Activated CD4-positive, CD25-positive, alpha-beta regulatory T cell treated with anti-CD3 and anti-CD28 coated beads, Interleukin-2, amount 50 U/mL, for 72 hours (primary cell): ENCODE results near the gene TLR8.
"Not testable (repeated sequence)": the region's sequence is repeated elsewhere in the genome, so short reads cannot be mapped to it uniquely, and the experiment has no call there.

ENCODE experiments used
- DNase-seq: peaks from one replicate; pipeline ENCODE4 v3.0.0; 2021

Gene TLR8

GRCh38 chrX:12899506-12899905 lies 6.9 kb upstream of the TLR8 start:
- no peak for DNase-seq

DNA sequence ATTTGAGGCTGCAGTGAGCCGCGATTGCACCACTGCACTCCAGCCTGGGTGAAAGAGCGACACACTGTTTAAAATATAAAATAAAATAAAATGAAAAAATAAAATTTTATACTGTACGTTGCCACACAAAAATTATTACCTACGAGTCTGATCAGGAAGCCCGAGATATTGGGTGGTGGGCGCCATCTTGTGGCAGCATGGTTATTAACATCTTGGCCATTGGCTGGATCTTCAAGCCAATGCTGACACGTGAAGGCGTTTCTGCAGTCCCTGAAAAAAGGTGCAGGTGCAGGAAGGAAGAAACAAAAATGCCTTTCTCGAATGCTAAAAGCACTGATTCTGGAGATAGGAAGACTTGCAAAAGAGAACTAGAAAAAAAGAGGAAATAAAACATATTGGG lies 4.9 kb upstream of the TLR8 start:
- peak; percentile 69 for DNase-seq

- DNase-seq: no peak
Observed at GRCh38 chrX:12903646-12904045, 2.8 kb upstream of the TLR8 start.

GRCh38 chrX:12910423-12911121 lies 4.2 kb downstream of the TLR8 start:
- DNase-seq: no peak

- DNase-seq: no peak
Observed at GRCh38 chrX:12911122-12911470, 4.7 kb downstream of the TLR8 start.

DNA sequence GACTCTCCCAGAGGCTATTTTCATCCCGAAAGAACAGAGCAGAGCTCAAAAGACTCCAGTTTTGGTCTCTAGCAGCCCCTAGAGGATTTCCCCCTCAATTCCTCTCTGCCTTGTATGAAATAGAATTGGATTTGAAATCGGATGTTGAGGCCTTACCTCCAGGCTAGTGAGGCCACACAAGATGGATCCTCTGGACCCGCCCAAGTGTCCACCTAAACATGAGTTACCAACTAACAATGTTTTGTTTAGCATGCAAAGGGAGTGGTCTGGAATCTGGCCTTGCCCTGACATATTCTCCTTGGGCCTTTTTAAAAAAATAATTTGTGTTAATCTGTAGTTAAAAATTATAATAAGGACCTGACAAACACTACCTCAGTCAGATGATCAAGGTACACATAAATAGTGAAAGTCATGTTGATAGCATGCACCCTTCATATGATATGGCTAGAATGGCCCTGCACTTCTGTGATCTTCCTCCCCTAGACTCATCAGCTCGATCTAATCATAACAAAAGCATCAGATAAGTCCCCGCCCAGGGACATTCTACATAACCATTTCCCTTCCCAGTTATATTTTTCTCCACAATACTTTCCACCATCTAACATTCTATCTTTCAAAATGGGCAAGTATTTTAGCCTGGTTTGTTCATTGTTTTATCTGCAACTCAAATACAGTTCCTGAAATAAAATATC lies 6.5 kb downstream of the TLR8 start:
- no peak for DNase-seq

- DNase-seq: no peak
Observed at GRCh38 chrX:12917753-12918152, 11.3 kb downstream of the TLR8 start.

GRCh38 chrX:12919051-12919450 lies 12.6 kb downstream of the TLR8 start:
- DNase-seq: no peak

- no peak for DNase-seq
Observed at GRCh38 chrX:12919620-12920019, 13.2 kb downstream of the TLR8 start.

- DNase-seq: no peak
Observed at GRCh38 chrX:12920990-12921389, 14.6 kb downstream of the TLR8 start.

GRCh38 chrX:12921886-12922598 lies 15.6 kb downstream of the TLR8 start:
- no peak for DNase-seq

DNA sequence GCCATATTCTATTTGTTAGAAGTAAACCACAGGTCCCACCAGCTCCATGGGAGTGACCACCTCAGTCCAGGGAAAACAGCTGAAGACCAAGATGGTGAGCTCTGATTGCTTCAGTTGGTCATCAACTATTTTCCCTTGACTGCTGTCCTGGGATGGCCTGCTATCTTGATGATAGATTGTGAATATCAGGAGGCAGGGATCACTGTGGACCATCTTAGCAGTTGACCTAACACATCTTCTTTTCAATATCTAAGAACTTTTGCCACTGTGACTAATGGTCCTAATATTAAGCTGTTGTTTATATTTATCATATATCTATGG lies 16.1 kb downstream of the TLR8 start:
- DNase-seq: no peak

GRCh38 chrX:12929701-12930100 lies 23.3 kb downstream of the TLR8 start:
- DNase-seq: no peak

DNA sequence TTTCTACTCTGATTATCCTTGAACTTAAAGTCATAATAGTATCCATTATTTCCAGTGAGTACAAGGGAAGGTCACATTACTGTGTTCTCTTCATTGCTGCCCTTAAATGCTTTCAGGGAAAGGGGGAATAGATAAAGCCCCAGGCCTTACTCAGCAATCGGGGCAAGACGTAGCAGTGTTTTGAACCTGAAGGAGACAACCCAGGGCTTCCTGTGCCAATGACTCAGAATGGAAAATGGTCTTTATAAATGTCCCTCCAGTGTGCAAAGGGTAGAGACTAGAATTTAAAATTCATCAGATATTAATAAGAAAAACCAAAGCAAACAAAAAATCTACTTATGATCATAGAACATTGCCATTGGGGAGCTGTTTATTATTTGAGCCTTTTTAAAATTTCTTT lies 23.7 kb downstream of the TLR8 start:
- no peak for DNase-seq

GRCh38 chrX:12932244-12932643 lies 25.8 kb downstream of the TLR8 start:
- DNase-seq: no peak

GRCh38 chrX:12934850-12935249 lies 28.4 kb downstream of the TLR8 start:
- no peak for DNase-seq

DNA sequence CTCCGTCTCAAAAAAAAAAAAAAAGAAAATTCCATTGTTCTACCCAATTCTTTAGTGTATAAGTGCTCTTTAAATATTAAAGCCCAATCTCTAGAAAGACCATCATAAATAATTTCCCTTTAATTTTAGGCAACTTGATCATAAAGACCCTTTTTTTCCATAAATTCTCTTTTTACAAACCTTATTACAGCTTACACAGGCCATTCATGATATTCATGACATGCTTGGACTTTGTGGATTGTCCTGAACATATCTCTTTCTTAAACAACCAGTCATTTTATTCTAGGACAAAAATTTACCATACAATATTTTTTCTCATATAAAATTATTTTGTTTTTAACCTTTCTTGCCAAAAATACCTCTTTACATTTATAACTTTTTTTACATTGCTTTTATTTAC lies 30.5 kb downstream of the TLR8 start:
- DNase-seq: no peak

- DNase-seq: not testable (repeated sequence)
Observed at GRCh38 chrX:12940471-12940870, 34.1 kb downstream of the TLR8 start.

- not testable (repeated sequence) for DNase-seq
Observed at GRCh38 chrX:12943592-12943991, 37.2 kb downstream of the TLR8 start.

GRCh38 chrX:12944452-12944851 lies 38.0 kb downstream of the TLR8 start:
- DNase-seq: not testable (repeated sequence)

DNA sequence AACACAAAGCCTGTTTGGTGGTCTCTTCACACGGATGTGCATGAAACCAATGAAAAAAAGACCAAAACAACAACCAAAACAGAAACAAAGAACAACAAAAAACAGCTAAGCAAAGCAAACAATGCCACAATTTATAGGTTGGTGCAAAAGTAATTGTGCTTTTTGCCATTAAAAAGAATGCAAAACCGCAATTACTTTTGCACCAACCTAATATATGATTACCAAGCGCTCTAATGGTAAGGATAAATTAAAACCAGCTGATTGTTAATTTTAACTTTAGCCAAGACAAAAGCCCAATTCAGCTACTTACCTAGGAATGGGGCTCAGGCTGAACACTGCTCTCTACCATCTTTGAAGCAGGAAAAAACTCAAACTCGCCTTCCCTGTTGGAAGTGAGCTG lies 39.1 kb downstream of the TLR8 start:
- DNase-seq: no peak

GRCh38 chrX:12946406-12946805 lies 40.0 kb downstream of the TLR8 start:
- no peak for DNase-seq

DNA sequence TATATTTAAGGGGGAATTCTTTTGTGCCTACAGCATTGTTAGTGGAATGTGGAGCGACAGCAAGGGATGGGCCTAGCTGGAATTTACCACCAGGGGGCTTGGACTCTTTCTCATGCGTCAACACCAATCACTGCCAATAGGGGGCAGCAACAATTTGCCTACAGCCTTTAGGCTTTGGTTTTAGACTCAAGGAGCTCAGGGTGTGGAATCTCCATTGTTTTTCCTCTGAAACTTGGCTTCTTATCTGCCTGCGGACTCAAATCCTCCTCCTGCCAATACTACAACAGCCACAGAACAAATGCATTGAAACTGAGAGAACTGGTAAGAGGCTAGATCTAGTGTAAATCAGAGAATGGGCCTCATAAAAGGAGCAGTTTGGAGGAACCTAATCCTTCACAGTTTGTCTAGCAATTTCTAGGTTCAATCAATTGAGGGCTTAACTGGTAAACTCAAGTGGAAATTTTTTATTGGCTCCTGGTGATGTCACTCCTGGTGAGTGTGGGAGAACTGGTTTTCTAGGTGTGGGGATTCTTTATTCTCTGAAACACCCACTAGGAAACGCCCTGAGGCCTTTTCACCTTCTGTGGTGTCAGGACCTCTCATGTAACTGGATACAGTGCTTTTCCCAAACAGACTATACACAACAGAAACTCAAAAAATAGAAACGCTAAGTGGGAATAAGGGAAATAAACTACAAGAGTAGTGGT lies 40.6 kb downstream of the TLR8 start:
- DNase-seq: peak; percentile 74
